GM21825 (cell line): ENCODE measurements around the gene PRR5L.

Experiments
- ATAC-seq: cut with Tn5 transposase; IDR thresholded peaks from one replicate; pipeline ENCODE4 v1.9.1; 2021; ENCODE audit warnings: mild to moderate bottlenecking, moderate library complexity; ENCODE audit not compliant: unreplicated experiment

The PRR5L gene

DNA sequence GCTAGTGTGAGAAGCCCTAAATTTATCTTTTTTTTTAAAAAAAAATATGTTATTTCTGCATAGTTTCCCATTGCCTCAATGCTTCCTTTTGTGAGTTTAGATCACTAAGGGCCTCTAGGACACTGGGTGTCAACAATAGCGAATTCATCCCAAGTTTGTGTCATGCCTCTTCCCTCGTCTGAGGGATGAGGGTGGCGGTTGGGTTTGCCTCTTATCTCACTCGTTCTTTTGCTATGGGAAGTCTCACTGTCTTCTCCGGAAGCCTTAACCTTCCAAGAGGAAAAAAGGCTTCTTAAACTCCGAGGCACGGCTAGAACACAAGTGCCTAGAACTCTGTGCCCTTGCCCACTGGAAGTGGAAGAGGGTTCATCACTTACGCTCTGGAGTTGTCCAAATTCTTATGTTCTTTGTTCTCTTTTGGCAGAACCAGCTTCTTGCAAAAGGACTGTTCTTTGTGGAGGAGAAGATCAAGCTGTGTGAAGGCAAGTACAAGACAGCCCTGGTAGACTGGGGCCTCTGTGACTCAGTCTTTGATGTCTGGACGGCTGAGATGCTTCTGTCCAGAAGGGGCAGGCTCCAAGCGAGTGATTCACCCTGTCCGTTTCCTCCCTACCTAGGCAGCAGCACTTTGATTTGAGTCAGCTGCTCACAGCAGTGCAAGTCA is 135.5 kb downstream of the PRR5L start:
- ATAC-seq: no peak

DNA sequence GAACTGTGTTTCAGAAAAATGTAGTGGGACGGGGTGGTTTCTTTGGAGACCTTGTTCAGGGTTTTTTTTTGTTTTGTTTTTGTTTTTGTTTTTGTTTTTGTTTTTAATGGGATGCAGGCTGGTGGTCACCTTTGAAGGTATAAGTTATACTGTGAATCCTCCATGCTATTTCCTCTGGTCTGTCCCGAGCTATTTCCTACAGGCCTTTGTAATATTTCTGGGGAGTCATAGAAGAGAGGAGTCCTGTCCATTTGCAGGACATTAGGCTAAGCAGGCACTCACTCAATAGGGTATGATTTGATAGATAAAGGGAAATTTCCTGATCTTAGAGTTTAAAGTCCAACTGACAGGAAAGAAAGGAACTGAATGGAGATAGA is 136.0 kb downstream of the PRR5L start:
- no peak for ATAC-seq

DNA sequence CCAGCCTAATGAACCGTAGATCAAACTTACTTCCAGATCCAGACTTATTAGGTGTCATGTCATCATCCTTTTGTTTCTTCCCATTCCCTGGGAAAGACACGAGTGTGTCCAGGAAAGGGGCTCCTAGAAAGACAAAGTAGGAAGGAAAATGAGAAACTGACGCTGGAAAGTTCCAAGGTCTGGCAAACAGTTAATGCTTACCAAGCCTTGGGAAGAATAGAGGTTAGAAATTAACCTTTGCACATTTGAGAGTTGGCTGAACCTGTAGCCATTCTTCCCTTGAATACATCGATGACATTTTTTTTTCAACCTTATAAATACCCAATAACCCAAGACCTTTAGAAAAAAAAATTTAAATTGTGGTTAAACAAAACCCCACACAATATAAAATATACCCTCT is 136.7 kb downstream of the PRR5L start:
- no peak for ATAC-seq

DNA sequence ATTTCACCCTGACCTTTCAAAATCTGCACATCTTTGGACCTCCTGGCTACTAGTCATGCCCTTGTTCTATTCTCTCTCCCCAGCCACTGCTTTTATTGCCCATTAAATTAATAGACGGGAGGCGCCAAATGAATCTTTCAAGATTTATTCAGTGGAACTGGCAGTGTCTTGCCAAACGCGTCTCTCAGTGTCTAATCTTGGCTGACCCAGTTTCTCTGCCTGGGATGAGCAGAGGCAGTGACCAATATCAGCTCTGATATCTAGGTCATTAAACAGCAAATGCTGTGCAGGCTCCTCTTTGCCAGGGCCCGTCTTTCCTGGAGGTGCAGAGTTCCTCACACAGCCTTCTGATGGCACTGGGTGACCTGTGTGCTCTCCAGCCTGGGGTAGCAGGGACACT is 140.0 kb downstream of the PRR5L start:
- no peak for ATAC-seq

DNA sequence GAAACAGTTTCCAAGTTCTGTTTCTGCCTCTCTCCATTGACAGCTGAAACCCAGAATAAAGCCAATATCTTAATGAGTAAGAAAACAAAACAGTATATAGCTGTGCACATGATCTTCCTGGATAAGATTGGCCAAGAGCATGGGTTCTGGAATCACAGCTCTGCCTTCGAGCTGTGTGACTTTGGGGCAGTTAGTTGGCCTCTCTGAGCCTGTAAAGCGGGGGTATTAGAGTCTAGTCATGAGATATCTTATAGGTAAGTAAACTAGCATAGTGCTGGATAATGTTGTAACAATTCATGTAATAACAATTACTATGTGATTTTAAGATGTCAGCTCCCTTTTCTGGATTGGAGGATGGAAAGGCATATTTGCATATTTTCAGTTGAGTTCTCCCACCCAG is 140.5 kb downstream of the PRR5L start:
- no peak for ATAC-seq

DNA sequence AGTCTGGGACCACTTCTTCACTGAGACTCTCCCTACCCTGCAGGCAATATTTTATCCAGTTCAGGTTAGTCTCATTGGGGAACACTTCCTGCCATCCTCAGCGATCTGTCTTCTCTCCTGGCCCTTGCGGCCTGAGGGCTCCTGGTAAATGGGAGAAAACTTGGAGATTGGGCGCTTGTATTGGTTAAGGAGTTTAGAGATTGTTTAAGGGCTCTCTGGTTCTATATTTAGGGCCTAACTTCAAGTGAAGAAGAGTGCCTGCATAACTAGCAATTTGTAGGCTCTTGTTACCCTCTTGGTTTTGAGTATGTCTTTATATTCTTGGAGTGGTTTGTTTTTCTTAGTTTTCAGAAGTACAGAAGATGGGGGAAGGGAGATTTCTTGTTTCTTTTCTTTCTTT is 141.3 kb downstream of the PRR5L start:
- no peak for ATAC-seq

DNA sequence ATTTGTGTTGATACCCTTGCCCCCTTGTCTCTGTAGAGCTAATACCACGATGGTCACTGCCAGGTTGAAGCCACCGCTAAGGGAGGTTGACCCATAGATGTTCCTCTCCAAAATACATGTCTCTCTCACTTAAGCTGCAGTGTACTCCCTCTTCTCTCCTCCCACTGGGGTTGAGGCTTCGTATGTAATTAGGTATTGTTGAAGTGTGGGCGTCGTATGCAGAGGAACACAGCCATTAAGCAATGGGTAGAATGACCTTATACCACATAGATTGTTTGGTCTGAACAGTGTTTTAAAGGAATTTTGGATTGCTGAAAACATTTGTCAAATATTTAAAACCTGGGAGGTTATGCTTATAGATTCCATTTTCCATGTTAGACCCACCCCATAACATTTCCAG is 142.0 kb downstream of the PRR5L start:
- no peak for ATAC-seq

DNA sequence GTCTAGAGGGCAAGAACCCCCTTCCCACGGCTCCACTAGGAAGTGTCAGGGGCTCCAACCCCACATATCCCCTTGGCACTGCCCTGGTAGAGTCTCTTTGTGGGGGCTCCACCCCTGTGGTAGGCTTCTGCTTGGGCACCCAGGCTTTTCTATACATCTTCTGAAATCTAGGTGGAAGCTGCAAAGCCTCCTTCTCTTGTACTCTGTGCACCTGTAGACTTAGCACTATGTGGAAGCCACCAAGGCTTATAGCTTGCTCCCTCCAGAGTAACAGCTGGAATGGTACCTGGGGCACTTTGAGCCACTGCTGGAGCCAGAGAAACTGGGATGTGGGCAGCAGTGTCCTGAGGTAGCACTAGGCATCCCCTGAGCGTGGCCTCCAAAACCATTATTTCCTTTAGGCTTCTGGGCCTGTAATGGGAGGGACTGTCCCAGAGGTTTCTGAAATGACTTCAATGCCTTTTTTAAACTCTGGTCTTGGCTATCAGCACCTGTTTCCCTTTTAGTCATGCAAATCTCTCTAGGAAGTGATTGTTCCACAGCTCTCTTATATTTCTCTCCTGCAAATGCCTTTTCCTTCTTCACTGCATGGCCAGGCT is 145.6 kb downstream of the PRR5L start:
- peak; percentile 98 for ATAC-seq

DNA sequence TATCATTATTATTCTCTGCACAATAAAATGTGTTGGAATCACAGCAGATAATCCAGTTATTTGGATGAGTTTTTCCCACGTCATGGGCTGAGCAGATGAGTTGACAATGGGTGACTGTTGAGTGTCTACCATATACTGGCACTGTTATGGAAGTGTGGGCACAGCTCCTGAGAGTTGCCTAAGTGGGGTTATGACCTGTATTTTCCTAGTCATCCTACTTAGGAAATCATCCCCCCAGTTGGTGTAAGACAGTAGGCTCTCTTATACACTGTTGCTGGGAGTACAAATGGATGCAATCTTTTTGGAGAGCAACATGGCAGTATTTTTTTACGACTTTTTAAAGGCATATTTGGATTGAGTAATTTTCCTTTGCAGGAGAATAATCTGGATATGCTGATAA is 147.6 kb downstream of the PRR5L start:
- no peak for ATAC-seq

DNA sequence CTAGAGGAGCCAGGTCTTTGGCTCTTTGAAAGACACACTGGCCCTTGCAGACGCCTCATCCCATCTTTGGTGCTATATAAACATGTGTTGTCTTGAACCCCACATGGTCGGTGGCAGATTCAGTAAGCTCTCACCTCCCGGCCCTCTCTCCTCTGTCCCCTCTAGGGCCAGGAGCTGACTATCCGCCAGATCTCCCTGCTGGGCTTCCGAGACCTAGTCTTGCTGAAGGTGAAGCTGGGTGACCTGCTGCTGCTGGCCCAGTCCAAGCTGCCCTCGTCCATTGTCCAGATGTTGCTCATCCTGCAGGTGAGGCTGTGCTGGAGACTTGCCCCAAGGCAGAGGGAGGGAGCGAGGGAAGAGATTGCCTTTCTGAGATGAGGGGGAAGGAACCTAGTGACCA is 150.0 kb downstream of the PRR5L start:
- ATAC-seq: no peak

DNA sequence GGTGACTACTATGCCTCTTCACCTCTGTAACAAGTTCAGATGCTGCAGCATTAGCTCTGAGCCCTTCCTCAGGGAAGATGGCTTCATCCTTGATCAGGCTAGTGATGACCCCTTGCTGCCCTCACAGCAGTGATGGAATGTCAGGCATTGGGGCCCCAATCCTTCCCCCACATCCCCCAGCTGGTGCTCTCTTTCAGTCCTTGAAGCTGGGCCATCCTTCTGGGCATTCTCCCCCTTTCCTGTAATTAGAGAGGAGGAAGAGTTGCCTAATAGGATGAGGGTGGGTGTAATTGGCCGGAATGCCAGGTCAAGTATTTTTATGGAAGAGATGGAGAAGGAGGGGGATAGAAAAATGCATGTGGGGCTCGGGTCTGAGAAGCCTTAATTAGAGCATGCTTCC is 151.4 kb downstream of the PRR5L start:
- no peak for ATAC-seq

DNA sequence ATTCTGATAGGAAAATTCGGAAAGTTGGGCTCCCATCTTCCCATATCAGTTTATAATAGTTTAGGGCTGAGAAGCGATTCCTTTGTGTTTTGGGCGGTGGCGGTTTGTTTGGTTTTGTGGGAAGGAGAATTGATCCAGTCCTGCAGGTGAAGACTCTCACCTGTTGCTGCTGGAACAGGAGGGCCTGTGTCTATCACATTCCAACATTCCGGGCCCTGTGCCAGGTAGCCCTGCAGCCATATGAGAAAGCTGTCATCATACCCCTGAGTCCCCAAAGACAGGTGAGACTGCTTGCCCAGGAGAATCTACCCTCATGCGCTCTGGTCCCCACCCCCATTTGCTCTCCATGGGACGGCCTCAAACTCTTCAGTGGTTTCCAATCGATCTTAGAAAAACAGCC is 151.9 kb downstream of the PRR5L start:
- ATAC-seq: no peak

DNA sequence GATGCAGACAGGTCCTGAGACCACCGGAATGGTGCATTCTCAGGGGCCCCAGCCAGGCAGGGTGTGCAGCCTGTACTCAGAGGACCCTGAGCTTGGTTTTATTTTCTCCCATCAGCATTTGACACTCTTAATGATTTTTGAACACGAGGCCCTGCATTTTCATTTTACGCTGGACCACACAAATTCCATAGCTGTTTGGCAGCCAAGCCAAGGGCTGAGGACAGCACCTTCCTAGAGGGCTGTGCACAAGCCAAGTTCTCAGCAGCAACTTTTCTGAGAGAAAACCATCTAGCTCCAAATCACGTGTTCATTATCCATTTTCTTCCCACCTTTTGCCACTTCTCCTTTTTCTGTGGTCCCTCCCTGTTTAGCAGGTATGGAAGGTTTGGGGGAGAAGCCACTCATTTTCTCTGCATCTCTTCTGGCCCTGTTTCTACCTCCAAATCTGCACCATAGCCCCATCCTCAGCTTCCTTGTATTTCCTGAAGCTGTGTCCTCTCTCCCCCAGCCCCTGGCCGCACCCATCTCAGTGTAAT is 153.5 kb downstream of the PRR5L start:
- ATAC-seq: peak; percentile 10

DNA sequence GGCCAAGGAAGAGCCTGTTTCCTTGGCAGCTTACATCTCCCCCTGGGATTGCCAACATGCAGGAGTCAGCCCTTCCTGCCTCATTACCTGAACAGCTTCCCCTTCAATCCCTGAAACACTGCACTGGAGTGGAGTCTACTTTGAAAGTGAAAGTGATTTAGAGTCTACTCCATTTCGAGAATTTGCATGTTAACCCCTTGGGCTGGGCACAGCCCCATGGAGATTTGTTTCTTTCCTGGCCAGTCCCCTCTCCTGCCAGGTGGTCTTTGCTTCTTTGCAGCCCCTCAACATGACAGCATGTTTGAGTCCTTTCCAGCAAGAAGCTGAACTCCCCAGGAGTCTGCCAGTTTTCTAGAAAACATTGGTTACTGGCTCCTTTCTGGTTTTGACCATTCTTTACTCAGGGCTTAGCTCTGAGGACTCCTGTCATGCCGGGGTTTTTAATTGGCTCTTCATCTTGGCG is 154.1 kb downstream of the PRR5L start:
- ATAC-seq: peak; percentile 64

DNA sequence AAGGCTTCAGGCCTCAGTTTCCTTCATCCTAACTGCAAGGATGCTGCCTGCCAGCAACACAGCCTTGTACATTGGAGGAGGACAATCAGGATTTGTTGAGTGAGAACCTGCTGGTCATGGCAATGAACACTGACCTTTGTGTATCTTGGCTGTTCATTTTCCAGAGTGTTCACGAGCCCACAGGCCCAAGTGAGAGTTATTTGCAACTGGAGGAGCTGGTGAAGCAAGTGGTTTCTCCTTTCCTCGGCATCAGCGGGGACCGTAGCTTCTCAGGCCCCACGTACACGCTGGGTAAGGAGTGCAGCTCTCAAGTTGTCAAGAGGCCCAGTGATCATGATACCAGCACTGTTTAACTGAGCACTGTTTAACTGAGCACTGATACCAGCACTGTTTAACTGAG is 155.0 kb downstream of the PRR5L start:
- no peak for ATAC-seq

DNA sequence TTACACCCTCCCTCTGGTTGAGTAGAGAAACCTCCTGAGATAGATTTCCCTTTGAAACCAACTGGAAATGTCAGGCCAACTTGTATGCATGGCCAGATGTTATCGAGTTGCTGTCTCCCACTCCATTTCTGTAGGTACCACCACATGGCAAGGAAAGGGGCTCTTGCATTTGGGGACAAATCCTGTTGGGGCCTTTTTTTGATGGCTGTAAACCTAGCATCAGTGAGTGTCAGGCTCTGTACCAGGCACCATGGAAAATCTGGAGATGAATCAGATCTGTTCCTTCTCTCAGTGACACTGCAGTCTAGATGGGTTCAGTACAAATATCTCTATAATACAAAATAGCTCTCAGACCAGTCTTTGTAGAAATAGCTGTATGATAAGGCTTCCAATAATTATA is 155.6 kb downstream of the PRR5L start:
- ATAC-seq: no peak

DNA sequence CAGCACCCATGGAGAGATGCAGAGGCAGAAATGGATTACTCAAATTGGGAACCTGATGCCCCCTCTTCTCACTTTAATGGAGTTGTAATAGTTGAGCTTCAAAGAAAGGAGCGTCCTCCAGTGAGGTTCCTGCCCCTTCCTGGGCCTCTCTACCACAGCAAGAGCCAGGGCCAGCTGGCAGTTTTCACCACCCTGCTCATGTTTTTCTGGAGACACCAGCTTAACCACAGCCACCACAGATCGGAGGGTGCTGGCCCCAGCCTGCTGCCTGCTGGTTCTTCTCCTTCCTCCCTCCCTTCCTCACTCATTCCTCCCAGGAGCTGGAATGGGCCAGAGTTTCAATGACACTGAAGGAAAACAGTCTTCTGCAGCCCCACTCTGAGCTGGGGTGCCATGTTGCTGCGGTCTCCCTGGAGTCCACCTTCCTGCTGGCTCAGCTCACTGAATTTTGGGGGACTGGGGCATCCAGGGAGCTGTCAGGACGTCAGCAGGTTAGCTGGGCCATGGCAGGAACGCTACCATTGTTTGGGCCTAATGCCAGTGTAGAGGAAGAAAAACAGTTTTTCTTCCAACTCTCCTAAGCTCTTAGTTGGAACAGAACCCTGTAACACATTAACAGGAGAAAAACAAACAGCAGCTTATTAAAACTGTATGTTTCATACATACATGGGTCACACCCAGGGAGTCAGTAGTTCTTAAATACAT is 156.3 kb downstream of the PRR5L start:
- ATAC-seq: no peak

DNA sequence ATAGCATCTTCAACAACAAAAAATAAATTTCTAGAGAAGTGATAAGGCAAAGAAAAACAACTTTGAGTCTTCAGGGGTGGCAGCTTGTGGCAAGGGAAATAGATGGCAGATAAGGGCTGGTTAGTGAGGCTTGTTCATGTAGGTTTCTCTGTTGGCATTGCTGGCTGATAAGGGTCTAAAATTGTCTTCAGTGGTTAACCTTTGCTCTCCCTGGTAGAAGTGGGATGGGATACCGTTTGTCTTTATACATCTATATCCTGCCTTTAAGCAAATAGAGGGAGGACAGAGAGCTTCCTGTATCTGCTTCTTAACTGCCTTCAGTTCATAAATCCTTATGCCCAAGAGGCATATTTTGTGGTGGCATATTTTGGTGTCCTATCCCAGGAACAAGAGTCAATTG is 156.9 kb downstream of the PRR5L start:
- ATAC-seq: no peak

DNA sequence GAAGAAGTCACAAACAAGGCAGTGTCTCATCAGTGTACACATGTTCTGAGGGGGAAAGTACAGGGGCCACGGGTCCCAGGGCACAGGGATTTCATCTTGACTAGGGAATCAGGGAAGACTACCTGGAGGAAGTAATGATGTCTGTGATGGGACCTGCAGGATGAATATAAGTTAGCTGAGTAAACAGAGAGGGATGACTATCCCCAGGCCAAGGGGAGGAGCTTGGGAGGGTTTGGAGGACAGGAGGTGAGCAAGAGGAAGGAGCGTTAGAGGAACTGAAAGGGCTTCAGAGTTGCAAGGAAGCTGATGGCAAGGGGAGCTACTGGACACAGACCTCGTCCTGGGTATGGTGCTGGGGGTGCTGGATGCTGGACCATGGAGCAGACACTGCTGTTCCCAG is 157.6 kb downstream of the PRR5L start:
- ATAC-seq: no peak

DNA sequence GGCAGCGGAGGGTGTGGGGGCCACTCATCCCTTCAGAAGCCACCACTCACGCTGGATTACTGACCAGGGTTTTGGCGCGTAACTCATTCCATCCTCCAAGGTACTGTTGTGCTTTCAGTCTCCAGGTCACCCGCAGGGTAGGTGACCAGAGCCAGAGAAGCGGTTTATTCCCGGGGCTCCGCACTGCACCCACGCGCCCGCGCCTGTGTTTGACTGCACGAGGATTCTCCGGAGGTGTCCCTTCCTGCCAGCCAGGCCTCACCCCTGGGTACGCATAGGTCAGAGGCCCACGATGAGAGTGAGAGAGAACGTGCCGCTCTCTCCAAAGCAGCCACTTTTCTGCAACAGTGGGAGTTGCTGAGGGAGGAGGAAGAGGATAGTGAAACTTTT is 158.5 kb downstream of the PRR5L start:
- ATAC-seq: no peak

DNA sequence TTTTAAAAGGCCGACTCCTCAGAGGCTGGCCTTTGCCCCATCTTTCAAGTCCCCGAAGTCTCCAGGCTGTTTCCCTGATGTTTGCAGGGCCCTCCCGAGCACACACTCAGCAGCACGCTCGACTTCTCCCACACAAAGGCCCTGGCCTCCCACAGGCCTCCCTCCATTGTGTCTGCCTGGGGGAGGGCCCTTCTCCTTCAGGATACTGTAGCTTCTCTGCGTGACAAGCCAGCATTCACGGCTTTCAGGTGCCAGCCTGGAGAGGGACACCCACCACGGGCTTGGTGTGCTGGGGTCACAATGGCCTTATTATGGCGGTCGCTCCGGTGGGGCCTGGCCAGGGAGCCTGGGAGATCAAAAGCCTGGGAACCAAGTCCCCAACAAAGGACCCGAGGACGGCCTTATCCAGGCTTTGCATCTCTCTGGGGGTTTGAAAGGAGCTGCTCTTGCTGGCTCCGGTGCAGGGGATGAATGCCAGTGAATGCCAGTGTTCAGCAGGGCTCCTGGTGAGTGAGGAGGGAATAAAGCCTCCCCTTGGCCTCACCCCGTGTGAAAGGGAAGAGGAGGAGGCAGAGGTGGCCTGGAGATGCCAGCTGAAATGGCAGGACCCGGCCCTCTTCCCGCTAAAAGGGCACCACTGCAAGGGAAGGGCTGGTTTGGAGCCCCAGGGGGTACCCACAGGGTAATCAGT is 159.0 kb downstream of the PRR5L start:
- ATAC-seq: no peak
